ENCODE results near the gene FXN.

DNA sequence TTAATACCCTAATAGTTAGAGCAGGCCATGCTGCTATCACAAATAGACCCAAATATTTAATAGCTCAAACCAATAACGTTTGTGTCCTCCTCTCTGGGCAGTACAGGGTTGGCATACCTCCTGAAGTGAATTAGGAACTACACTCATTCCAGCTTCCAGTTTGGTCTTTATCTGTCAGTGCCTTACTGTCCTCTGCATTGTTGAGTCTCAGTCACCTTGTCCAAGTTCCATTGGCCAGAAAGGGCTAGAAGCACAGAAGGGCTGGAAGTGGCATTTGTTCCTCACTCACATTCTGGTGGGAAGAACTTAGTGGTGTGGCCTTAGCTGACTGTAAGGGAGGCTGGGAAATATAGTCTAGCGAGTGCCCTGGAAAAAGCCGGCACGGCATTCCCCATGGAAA, 11.2 kb downstream of the FXN start:
- TF ChIP-seq, protein P1, sequence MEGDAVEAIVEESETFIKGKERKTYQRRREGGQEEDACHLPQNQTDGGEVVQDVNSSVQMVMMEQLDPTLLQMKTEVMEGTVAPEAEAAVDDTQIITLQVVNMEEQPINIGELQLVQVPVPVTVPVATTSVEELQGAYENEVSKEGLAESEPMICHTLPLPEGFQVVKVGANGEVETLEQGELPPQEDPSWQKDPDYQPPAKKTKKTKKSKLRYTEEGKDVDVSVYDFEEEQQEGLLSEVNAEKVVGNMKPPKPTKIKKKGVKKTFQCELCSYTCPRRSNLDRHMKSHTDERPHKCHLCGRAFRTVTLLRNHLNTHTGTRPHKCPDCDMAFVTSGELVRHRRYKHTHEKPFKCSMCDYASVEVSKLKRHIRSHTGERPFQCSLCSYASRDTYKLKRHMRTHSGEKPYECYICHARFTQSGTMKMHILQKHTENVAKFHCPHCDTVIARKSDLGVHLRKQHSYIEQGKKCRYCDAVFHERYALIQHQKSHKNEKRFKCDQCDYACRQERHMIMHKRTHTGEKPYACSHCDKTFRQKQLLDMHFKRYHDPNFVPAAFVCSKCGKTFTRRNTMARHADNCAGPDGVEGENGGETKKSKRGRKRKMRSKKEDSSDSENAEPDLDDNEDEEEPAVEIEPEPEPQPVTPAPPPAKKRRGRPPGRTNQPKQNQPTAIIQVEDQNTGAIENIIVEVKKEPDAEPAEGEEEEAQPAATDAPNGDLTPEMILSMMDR (IDR thresholded peaks at IDR 0.05 in 2 of 3, conservative IDR thresholded peaks at IDR 0.05 in 1 of 3; ENCODE audit: borderline replicate concordance in 1 of 3, insufficient read depth in 1 of 3, low read depth in 2 of 3, low read length in 2 of 3), result no peak
- TF ChIP-seq EZH2 (IDR thresholded peaks at IDR 0.05) (no peak), ZFX (IDR thresholded peaks at IDR 0.05) (no peak), ELF1 (IDR thresholded peaks at IDR 0.05; ENCODE audit: borderline replicate concordance, low read depth) (no peak), POLR2A (IDR thresholded peaks at IDR 0.05; ENCODE audit: borderline replicate concordance, extremely low read depth, insufficient read depth, insufficient read length) (no peak), SIN3A (IDR thresholded peaks at IDR 0.05; ENCODE audit: low read depth) (no peak), POLR2AphosphoS5 (IDR thresholded peaks at IDR 0.05; ENCODE audit: low read depth, low read length) (no peak), TCF7L2 (IDR thresholded peaks at IDR 0.05; ENCODE audit: borderline replicate concordance, extremely low read depth, insufficient read depth, insufficient read length) (no peak), CEBPB (IDR thresholded peaks at IDR 0.05; ENCODE audit: low read depth) (no peak)
- TF ChIP-seq, protein P2, sequence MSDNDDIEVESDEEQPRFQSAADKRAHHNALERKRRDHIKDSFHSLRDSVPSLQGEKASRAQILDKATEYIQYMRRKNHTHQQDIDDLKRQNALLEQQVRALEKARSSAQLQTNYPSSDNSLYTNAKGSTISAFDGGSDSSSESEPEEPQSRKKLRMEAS (IDR thresholded peaks at IDR 0.05), result no peak
- TF ChIP-seq, protein P3, sequence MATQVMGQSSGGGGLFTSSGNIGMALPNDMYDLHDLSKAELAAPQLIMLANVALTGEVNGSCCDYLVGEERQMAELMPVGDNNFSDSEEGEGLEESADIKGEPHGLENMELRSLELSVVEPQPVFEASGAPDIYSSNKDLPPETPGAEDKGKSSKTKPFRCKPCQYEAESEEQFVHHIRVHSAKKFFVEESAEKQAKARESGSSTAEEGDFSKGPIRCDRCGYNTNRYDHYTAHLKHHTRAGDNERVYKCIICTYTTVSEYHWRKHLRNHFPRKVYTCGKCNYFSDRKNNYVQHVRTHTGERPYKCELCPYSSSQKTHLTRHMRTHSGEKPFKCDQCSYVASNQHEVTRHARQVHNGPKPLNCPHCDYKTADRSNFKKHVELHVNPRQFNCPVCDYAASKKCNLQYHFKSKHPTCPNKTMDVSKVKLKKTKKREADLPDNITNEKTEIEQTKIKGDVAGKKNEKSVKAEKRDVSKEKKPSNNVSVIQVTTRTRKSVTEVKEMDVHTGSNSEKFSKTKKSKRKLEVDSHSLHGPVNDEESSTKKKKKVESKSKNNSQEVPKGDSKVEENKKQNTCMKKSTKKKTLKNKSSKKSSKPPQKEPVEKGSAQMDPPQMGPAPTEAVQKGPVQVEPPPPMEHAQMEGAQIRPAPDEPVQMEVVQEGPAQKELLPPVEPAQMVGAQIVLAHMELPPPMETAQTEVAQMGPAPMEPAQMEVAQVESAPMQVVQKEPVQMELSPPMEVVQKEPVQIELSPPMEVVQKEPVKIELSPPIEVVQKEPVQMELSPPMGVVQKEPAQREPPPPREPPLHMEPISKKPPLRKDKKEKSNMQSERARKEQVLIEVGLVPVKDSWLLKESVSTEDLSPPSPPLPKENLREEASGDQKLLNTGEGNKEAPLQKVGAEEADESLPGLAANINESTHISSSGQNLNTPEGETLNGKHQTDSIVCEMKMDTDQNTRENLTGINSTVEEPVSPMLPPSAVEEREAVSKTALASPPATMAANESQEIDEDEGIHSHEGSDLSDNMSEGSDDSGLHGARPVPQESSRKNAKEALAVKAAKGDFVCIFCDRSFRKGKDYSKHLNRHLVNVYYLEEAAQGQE (IDR thresholded peaks at IDR 0.05; ENCODE audit: low read depth), result no peak

All from HCT116 (cell line).